H1 (cell line): ENCODE data around the gene TRAPPC11. TPM values are rescaled to one million over a fixed set of nuclear protein-coding genes. Genes with fewer than 3 reads are reported as not detected.

Experiments
- ASH2L ChIP-seq: fragments of 200-600, 300-600 bp; sonication (generic); IDR thresholded peaks from one replicate; pipeline ENCODE4 v1.7.1; 2017; ENCODE audit warnings: low read length
- BRCA1 ChIP-seq: IDR thresholded peaks from 2 replicates; pipeline ENCODE4 v1.6.1; 2012; ENCODE audit warnings: low read depth, low read length, improper control_type of control experiment
- E2F6 ChIP-seq: IDR thresholded peaks from 2 replicates; pipeline ENCODE4 v1.6.1; 2012; ENCODE audit warnings: inconsistent platforms
- RBBP5 ChIP-seq: IDR thresholded peaks from 2 replicates; pipeline ENCODE4 v1.7.1; 2012; ENCODE audit warnings: low read depth, mild to moderate bottlenecking, inconsistent platforms, low read length, moderate library complexity, borderline replicate concordance
- SIX5 ChIP-seq: IDR thresholded peaks from 2 replicates; pipeline ENCODE4 v1.6.1; 2011; ENCODE audit warnings: mild to moderate bottlenecking, low read depth, low read length
- SUZ12 ChIP-seq: fragments of 200-600 bp; sonication (generic); IDR thresholded peaks from 2 replicates; pipeline ENCODE4 v1.6.1; 2012; ENCODE audit warnings: mild to moderate bottlenecking, inconsistent platforms, low read length, moderate library complexity, mixed read lengths
- polyA plus RNA-seq, 7 experiments: library from polyadenylated mRNA; depleted of rRNA in 3 of 7; stranded (reverse) in 5 of 7; unstranded in 2 of 7; fragments of >200 nt in 5 of 7; fragments of 200-250 nt in 2 of 7; gene quantifications; 1 replicate in 5 of 7; 2 replicates in 1 of 7; 4 replicates in 1 of 7; pipeline versions ENCODE4 v1.2.1 to v1.2.3, GENCODE V29; 2011 to 2013; ENCODE audit warnings: missing spikeins in 2 of 7, mixed read lengths in 2 of 7
- small RNA-seq: library from polyadenylated mRNA; stranded (forward); fragments of <200 nt; extraction: miRNeasy Mini kit (QIAGEN cat#:217004); gene quantifications from one replicate; pipeline ENCODE3, GENCODE V24; 2013; ENCODE audit not compliant: insufficient read depth
- total RNA-seq: library from RNA; stranded (reverse); fragmentation: NEBNext Ultra II Directional; extraction: Animal tissue kit (Norgen Biotek cat#: 25700); gene quantifications from 2 replicates; pipeline ENCODE4 v1.2.1, GENCODE V29; 2021
- TF ChIP-seq, protein P1 (sequence below): IDR thresholded peaks from 2 replicates; pipeline ENCODE4 v1.6.1; 2012; ENCODE audit warnings: inconsistent platforms

Gene TRAPPC11
- total and polyA plus RNA-seq, 2 of the 8 experiments (the other 6 are each of a cell fraction or from before 2014, with no cell fraction given), result 19.2 to 25.9 TPM

GRCh38 chr4:183760326-183760725, 101.2 kb downstream of the TRAPPC11 start (continued):
- no peak for TF ChIP-seq E2F6
- no peak for TF ChIP-seq SIX5
- TF ChIP-seq RBBP5, result no peak
- no peak for TF ChIP-seq ASH2L
- no peak for TF ChIP-seq SUZ12
- no peak for TF ChIP-seq BRCA1
- TF ChIP-seq, protein P1, sequence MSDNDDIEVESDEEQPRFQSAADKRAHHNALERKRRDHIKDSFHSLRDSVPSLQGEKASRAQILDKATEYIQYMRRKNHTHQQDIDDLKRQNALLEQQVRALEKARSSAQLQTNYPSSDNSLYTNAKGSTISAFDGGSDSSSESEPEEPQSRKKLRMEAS, result no peak

Small RNAs within 50 kb of the gene (small RNA-seq; reads per million reads assigned to genes)
- gene RNU6-1053P (not detected), gene RNU6-335P (not detected), gene RNU6-479P (not detected)

Other genes with a start within 250 kb of the TRAPPC11 start
- 14.0 and 14.8 TPM in 2 replicates for gene CDKN2AIP, start 214.7 kb upstream of the TRAPPC11 start, total RNA-seq
- gene CDKN2AIP, start 214.7 kb upstream of the TRAPPC11 start, polyA plus RNA-seq (2011; rRNA removed), result 5.5 and 6.0 TPM in 2 replicates
- gene ING2, start 154.2 kb upstream of the TRAPPC11 start, total RNA-seq, result 14.8 and 16.1 TPM in 2 replicates
- 5.1 and 5.7 TPM in 2 replicates for gene ING2, start 154.2 kb upstream of the TRAPPC11 start, polyA plus RNA-seq (2011; rRNA removed)
- gene RWDD4, start 108 bp upstream of the TRAPPC11 start, total RNA-seq, result 18.5 and 18.9 TPM in 2 replicates
- 4.0 and 5.4 TPM in 2 replicates for gene RWDD4, start 108 bp upstream of the TRAPPC11 start, polyA plus RNA-seq (2011; rRNA removed)
- 20.0 and 20.9 TPM in 2 replicates for gene STOX2, start 246.0 kb downstream of the TRAPPC11 start, total RNA-seq
- 5.5 and 10.5 TPM in 2 replicates for gene STOX2, start 246.0 kb downstream of the TRAPPC11 start, polyA plus RNA-seq (2011; rRNA removed)